Omental fat pad (tissue), 4 donors: ENCODE data around the gene C3orf18. TPM values are rescaled to one million over a fixed set of nuclear protein-coding genes. Genes with fewer than 3 reads are reported as not detected.

Experiments used
- ATAC-seq: fragments of 150-250 bp; one replicate; pipeline ENCODE4 v1.9.1; 2016; ENCODE audit warnings: mild to moderate bottlenecking, moderate library complexity; ENCODE audit not compliant: low FRiP score
- DNase-seq: peaks from one replicate; pipeline ENCODE4 v3.0.0-alpha.2; 2019; ENCODE audit warnings: low spot score
- CTCF ChIP-seq, 3 donors: fragments of 450-650 bp; IDR thresholded peaks; one replicate each; pipeline ENCODE4 v1.5.1; 2016 to 2017; ENCODE audit warnings: antibody characterized with exemption in 3 of 3, mild to moderate bottlenecking in 3 of 3, moderate library complexity in 2 of 3
- total RNA-seq, 4 donors: library from RNA; depleted of rRNA; stranded (reverse); fragments of >200 nt; gene quantifications; one replicate each; pipeline ENCODE4 v1.1.0, GENCODE V29; 2016

C3orf18 gene
- total RNA-seq, 4 donors from 2014 or later = 4.4 to 11.1 (median 9.2) TPM

GRCh38 chr3:50536471-50537180 lies 30.9 kb downstream of the C3orf18 start:
- TF ChIP-seq CTCF (IDR thresholded peaks at IDR 0.05) = no peak
- DNase-seq (no peak), ATAC-seq (no peak)

- no peak for ATAC-seq
- TF ChIP-seq CTCF (IDR thresholded peaks at IDR 0.05) = no peak
- no peak for DNase-seq
Measured at GRCh38 chr3:50534681-50535330, 32.7 kb downstream of the C3orf18 start.

- DNase-seq = no peak
- no peak for ATAC-seq
- no peak for TF ChIP-seq CTCF (IDR thresholded peaks at IDR 0.05)
Measured at GRCh38 chr3:50533807-50534461, 33.6 kb downstream of the C3orf18 start.

GRCh38 chr3:50533316-50533715 lies 34.2 kb downstream of the C3orf18 start:
- DNase-seq (no peak), ATAC-seq (no peak)
- no peak for TF ChIP-seq CTCF (IDR thresholded peaks at IDR 0.05)

GRCh38 chr3:50532062-50532705 lies 35.4 kb downstream of the C3orf18 start:
- DNase-seq (no peak), ATAC-seq (no peak)
- no peak for TF ChIP-seq CTCF (IDR thresholded peaks at IDR 0.05)

GRCh38 chr3:50531201-50531600 lies 36.3 kb downstream of the C3orf18 start:
- no peak for DNase-seq
- no peak for ATAC-seq
- TF ChIP-seq CTCF (IDR thresholded peaks at IDR 0.05) = no peak
